ENCODE results near the gene TNFSF8.

The TNFSF8 gene

GRCh38 chr9:114895521-114895991, 34.8 kb downstream of the TNFSF8 start:
- TF ChIP-seq, protein P1, sequence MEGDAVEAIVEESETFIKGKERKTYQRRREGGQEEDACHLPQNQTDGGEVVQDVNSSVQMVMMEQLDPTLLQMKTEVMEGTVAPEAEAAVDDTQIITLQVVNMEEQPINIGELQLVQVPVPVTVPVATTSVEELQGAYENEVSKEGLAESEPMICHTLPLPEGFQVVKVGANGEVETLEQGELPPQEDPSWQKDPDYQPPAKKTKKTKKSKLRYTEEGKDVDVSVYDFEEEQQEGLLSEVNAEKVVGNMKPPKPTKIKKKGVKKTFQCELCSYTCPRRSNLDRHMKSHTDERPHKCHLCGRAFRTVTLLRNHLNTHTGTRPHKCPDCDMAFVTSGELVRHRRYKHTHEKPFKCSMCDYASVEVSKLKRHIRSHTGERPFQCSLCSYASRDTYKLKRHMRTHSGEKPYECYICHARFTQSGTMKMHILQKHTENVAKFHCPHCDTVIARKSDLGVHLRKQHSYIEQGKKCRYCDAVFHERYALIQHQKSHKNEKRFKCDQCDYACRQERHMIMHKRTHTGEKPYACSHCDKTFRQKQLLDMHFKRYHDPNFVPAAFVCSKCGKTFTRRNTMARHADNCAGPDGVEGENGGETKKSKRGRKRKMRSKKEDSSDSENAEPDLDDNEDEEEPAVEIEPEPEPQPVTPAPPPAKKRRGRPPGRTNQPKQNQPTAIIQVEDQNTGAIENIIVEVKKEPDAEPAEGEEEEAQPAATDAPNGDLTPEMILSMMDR (conservative IDR thresholded peaks at IDR 0.05; ENCODE audit: low read depth, low read length): no peak
- DNase-seq (ENCODE audit: low read depth): no peak
- no peak overlapping the region for H3K4me3 ChIP-seq (ENCODE audit: low read depth, low read length)

DNA sequence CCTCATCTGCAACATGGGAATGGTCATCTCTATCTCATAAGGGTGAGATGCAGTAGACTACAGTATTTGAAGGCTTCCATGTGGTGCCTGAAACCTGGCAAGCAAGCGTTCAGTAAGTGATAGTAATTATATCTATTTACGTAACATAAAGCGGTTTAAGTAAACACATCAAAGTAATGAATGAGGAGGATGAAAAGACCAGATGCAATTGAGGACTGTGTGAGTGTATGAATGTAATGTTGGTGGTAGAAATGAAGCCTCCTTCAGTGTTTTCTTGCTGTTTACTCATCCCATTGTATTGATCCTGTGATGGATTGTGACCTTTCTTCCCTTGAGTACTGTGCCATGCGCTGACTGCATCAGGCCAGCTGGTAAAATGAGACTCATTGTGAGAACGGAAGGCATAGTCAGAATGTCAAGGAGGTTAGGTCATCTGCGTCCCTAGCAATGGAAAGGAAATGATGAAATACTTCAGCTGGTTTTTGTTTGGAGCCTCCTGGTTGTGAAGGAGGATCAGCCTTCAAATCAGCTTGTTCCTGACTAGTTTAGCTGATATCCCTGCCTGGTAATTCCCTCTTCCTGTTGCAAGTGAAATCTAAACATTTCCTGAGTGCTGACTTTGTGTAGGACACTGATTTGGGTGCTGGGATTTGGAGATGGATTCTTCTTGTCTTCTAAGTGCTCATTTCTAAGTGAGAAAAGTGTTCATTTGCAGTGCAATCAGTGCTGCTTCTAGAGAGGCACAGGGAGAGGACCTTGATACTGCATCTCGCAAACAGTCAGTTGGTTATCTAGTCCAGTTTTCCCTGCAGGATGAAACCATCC, 35.6 kb downstream of the TNFSF8 start:
- no peak overlapping the region for H3K4me3 ChIP-seq (ENCODE audit: low read depth, low read length)
- DNase-seq (ENCODE audit: low read depth): peak; percentile 95
- TF ChIP-seq, protein P1 (conservative IDR thresholded peaks at IDR 0.05; ENCODE audit: low read depth, low read length): peak; percentile 3

DNA sequence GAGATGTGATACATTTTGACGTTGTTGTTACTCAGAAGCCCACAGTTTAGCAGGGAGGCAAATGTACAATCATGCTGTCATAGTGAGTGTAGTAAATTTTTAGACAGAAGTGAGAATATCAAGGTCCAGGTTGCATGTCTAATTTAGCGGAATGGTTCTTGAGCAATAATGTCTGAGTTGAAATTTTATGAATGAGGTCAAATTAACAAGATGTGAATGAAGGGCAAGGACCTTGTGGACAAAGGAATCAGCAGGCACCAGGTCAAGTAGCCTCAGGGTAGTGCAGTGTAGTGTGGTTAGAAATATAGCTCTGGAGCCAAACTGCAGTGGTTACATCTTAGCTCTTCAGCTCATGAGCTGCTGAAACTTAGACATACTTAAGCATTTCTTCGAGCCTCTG, 36.2 kb downstream of the TNFSF8 start:
- TF ChIP-seq, protein P1 (conservative IDR thresholded peaks at IDR 0.05; ENCODE audit: low read depth, low read length): no peak
- peak; percentile 37 for DNase-seq (ENCODE audit: low read depth)
- H3K4me3 ChIP-seq (ENCODE audit: low read depth, low read length): no peak overlapping the region

- no peak for DNase-seq (ENCODE audit: low read depth)
- TF ChIP-seq, protein P1 (conservative IDR thresholded peaks at IDR 0.05; ENCODE audit: low read depth, low read length): no peak
- no peak overlapping the region for H3K4me3 ChIP-seq (ENCODE audit: low read depth, low read length)
Observed at GRCh38 chr9:114893221-114894010, 37.0 kb downstream of the TNFSF8 start.

DNA sequence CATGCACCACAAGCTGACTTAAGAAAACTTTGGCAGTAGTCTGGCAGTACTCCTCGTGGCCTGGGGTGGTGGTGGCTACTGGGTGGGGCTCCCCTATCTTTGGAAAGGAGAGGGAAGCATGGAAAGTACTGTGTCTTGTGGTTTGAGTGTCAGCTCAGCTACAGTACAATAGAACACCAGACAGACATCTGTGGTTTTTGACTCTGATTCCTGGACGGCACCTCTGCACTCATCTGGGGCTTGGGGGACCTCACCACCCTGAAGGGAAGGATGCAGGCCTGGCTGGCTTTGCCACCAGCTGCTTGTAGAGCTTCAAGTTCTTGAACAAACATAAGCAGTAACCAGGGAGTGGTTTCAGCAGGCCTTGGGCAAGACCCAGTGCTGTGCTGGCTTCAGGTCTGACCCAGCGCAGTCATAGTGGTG, 40.6 kb downstream of the TNFSF8 start:
- no peak for DNase-seq (ENCODE audit: low read depth)
- H3K4me3 ChIP-seq (ENCODE audit: low read depth, low read length): no peak overlapping the region
- TF ChIP-seq, protein P1 (conservative IDR thresholded peaks at IDR 0.05; ENCODE audit: low read depth, low read length): no peak

DNA sequence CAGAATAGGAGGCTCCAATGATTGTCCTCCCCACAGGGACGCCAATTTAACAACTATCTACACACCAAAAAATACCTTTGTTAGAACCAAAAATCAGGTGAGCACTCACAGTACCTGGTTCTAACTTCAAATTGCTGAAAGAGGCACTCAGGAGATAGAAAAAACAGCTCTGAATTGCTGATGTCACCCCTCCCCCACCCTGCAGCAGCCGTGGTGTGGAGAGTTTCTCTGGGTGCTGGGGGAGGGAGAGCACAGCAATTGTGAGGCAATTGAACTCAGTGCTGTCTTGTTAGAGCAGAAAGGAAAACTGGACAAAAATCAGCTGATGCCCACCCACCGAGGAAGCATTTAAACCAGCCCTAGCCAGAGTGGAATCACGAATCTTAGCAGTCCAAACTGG, 41.8 kb downstream of the TNFSF8 start:
- TF ChIP-seq, protein P1 (conservative IDR thresholded peaks at IDR 0.05; ENCODE audit: low read depth, low read length): no peak
- DNase-seq (ENCODE audit: low read depth): no peak
- no peak overlapping the region for H3K4me3 ChIP-seq (ENCODE audit: low read depth, low read length)

Data from choroid plexus epithelial cell (primary cell).